ENCODE results near the gene MDM1. TPM values are rescaled to one million over a fixed set of nuclear protein-coding genes. Genes with fewer than 3 reads are reported as not detected.

The MDM1 gene
- total and polyA plus RNA-seq, 11 donors: 4.0 to 8.4 (median 5.8) TPM

GRCh38 chr12:68291396-68292036 is 40.6 kb downstream of the MDM1 start:
- 92 to 96% (median 94%) methylated on average over 4 of the region's 4 CpGs for WGBS, 4 donors
- ATAC-seq (no peak), DNase-seq (no peak)
- Histone ChIP-seq H3K36me3 (peaks cover 0 to 14% (median 1%) of the 10 kb centered on the region in 9 donors), H3K9me3 (no peaks in the 10 kb centered on the region), H3K4me3 (no peak overlapping the region), H3K27ac (no peak overlapping the region), H3K27me3 (no peaks in the 10 kb centered on the region), H3K4me1 (peaks cover 0 to 17% (median 6%) of the 10 kb centered on the region in 12 donors)
- intact Hi-C loops (cut with DNase I): loop anchor here in 1 of 10 donors (5.0 kb wide), 1 partner anchor 49 kb away; no protein-coding TSS in a partner anchor
- no peak for TF ChIP-seq POLR2A (IDR thresholded peaks at IDR 0.05)
- TF ChIP-seq, protein P1, sequence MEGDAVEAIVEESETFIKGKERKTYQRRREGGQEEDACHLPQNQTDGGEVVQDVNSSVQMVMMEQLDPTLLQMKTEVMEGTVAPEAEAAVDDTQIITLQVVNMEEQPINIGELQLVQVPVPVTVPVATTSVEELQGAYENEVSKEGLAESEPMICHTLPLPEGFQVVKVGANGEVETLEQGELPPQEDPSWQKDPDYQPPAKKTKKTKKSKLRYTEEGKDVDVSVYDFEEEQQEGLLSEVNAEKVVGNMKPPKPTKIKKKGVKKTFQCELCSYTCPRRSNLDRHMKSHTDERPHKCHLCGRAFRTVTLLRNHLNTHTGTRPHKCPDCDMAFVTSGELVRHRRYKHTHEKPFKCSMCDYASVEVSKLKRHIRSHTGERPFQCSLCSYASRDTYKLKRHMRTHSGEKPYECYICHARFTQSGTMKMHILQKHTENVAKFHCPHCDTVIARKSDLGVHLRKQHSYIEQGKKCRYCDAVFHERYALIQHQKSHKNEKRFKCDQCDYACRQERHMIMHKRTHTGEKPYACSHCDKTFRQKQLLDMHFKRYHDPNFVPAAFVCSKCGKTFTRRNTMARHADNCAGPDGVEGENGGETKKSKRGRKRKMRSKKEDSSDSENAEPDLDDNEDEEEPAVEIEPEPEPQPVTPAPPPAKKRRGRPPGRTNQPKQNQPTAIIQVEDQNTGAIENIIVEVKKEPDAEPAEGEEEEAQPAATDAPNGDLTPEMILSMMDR (IDR thresholded peaks at IDR 0.05): no peak

DNA sequence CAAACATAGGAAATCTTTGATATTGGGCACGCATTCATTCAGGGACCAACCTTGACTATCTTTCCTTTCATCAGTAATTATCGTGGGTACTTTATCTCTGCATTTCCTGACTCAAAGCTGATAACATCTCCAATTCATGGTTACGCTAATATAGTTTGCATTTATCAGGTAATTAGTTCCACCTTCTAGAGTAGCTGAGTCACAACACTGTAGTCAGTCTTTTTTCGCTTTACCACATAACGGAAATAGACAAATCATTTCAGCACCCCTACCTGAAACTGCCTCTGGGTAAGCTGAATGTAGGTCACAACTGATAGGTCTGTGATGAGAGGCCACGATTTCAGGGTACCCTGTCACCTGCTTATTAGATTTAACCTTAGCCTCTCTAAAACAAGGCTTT is 42.0 kb downstream of the MDM1 start:
- no peak overlapping the region for H3K4me3 ChIP-seq
- WGBS, 4 donors: 74 to 84% (median 78%) methylated on average over 6 of the region's 6 CpGs
- H3K36me3 ChIP-seq: peaks cover 0 to 5% (median 0%) of the 10 kb centered on the region in 9 donors
- ATAC-seq: no peak
- H3K27ac ChIP-seq: no peak overlapping the region
- H3K27me3 ChIP-seq: no peaks in the 10 kb centered on the region
- peaks cover 0 to 19% (median 6%) of the 10 kb centered on the region in 12 donors for H3K4me1 ChIP-seq
- TF ChIP-seq, protein P1 (IDR thresholded peaks at IDR 0.05): no peak
- TF ChIP-seq POLR2A (IDR thresholded peaks at IDR 0.05): no peak
- intact Hi-C loops (cut with DNase I): loop anchor here in 1 of 10 donors (5.0 kb wide), 1 partner anchor 48 kb away; no protein-coding TSS in a partner anchor
- no peak for DNase-seq
- no peaks in the 10 kb centered on the region for H3K9me3 ChIP-seq

GRCh38 chr12:68287106-68287505 is 45.1 kb downstream of the MDM1 start:
- ATAC-seq (no peak), DNase-seq (no peak)
- no peak overlapping the region for H3K4me3 ChIP-seq
- H3K36me3 ChIP-seq: no peaks in the 10 kb centered on the region
- WGBS, 4 donors: 70 to 72% (median 71%) methylated on average over 5 of the region's 5 CpGs
- H3K9me3 ChIP-seq: no peaks in the 10 kb centered on the region
- H3K4me1 ChIP-seq: peaks cover 0 to 5% (median 0%) of the 10 kb centered on the region in 12 donors
- intact Hi-C loops (cut with DNase I): no loop called here
- H3K27me3 ChIP-seq: no peaks in the 10 kb centered on the region
- H3K27ac ChIP-seq: no peak overlapping the region
- TF ChIP-seq, protein P1 (IDR thresholded peaks at IDR 0.05): no peak
- no peak for TF ChIP-seq POLR2A (IDR thresholded peaks at IDR 0.05)

DNA sequence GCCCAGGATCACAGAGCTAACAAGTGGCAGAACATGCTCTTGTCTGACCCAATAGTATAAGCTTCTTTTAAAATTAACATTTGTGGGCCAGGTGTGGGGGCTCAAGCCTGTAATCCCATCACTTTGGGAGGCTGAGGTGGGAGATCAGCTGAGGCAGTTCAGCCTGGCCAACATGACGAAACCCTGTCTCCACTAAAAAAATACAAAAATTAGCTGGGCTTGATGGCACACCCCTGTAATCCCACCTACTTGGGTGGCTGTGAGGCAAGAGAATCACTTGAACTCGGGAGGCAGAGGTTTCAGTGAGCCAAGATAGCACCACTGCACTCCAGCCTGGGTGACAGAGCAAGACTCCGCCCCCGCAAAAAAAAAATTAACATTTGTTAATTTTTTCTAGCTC is 45.8 kb downstream of the MDM1 start:
- no peaks in the 10 kb centered on the region for H3K9me3 ChIP-seq
- ATAC-seq: no peak
- no peak for DNase-seq
- H3K36me3 ChIP-seq: no peaks in the 10 kb centered on the region
- H3K27ac ChIP-seq: no peak overlapping the region
- 70 to 85% (median 80%) methylated on average over 4 of the region's 4 CpGs for WGBS, 4 donors
- intact Hi-C loops (cut with DNase I): no loop called here
- H3K27me3 ChIP-seq: no peaks in the 10 kb centered on the region
- TF ChIP-seq POLR2A (IDR thresholded peaks at IDR 0.05): no peak
- TF ChIP-seq, protein P1 (IDR thresholded peaks at IDR 0.05): no peak
- H3K4me3 ChIP-seq: no peak overlapping the region
- H3K4me1 ChIP-seq: peaks cover 0 to 5% (median 0%) of the 10 kb centered on the region in 12 donors

Measured in heart left ventricle (tissue), 16 donors.